GM08714 (cell line): ENCODE results near the gene MYOG.
A peak's percentile ranks its signal among the peaks of the same experiment; 100 is the strongest.

Source experiments
- H3K4me3 ChIP-seq: fragments of 200-500 bp; sonication (Bioruptor generic); 2 replicates; pipeline ENCODE4 v1.5.1; 2014; ENCODE audit warnings: mild to moderate bottlenecking, low read length, inconsistent platforms
- ZNF274 ChIP-seq: IDR thresholded peaks from 2 replicates; pipeline ENCODE4 v1.6.1; 2012; ENCODE audit warnings: mild to moderate bottlenecking, low read depth, low read length

The MYOG gene

GRCh38 chr1:203076031-203076511 lies 9.7 kb downstream of the MYOG start:
- no peak overlapping the region; the same call in 1 of the 2 replicates for H3K4me3 ChIP-seq
- no peak for TF ChIP-seq ZNF274

- no peak for TF ChIP-seq ZNF274
- peak overlapping the region; percentile 11; the same call in 1 of the 2 replicates for H3K4me3 ChIP-seq
Measured at GRCh38 chr1:203075236-203076030, 10.4 kb downstream of the MYOG start.

GRCh38 chr1:203074610-203075009 lies 11.2 kb downstream of the MYOG start:
- H3K4me3 ChIP-seq = no peak overlapping the region
- TF ChIP-seq ZNF274 = no peak

- TF ChIP-seq ZNF274 = no peak
- no peak overlapping the region for H3K4me3 ChIP-seq
Measured at GRCh38 chr1:203073469-203073868, 12.3 kb downstream of the MYOG start.

- TF ChIP-seq ZNF274 = no peak
- H3K4me3 ChIP-seq = no peak overlapping the region
Measured at GRCh38 chr1:203072911-203073310, 12.9 kb downstream of the MYOG start.

- H3K4me3 ChIP-seq = no peak overlapping the region
- TF ChIP-seq ZNF274 = no peak
Measured at GRCh38 chr1:203072002-203072602, 13.7 kb downstream of the MYOG start.

GRCh38 chr1:203069030-203069747 lies 16.6 kb downstream of the MYOG start:
- TF ChIP-seq ZNF274 = no peak

GRCh38 chr1:203066965-203067364 lies 18.8 kb downstream of the MYOG start:
- no peak overlapping the region for H3K4me3 ChIP-seq
- no peak for TF ChIP-seq ZNF274

More at GRCh38 chr1:203069030-203069747, 16.6 kb downstream of the MYOG start:
- H3K4me3 ChIP-seq = no peak overlapping the region

GRCh38 chr1:203065986-203066385 lies 19.8 kb downstream of the MYOG start:
- TF ChIP-seq ZNF274 = no peak
- H3K4me3 ChIP-seq = no peak overlapping the region

GRCh38 chr1:203065191-203065590 lies 20.6 kb downstream of the MYOG start:
- no peak overlapping the region for H3K4me3 ChIP-seq
- no peak for TF ChIP-seq ZNF274

- TF ChIP-seq ZNF274 = no peak
- no peak overlapping the region for H3K4me3 ChIP-seq
Measured at GRCh38 chr1:203063287-203063686, 22.5 kb downstream of the MYOG start.

GRCh38 chr1:203060115-203060514 lies 25.7 kb downstream of the MYOG start:
- H3K4me3 ChIP-seq = no peak overlapping the region
- no peak for TF ChIP-seq ZNF274

- H3K4me3 ChIP-seq = no peak overlapping the region
- TF ChIP-seq ZNF274 = no peak
Measured at GRCh38 chr1:203059485-203059884, 26.3 kb downstream of the MYOG start.

- no peak for TF ChIP-seq ZNF274
- no peak overlapping the region for H3K4me3 ChIP-seq
Measured at GRCh38 chr1:203058676-203058935, 27.2 kb downstream of the MYOG start.
